ENCODE data around the gene MAT2A.
A peak's percentile ranks its signal among the peaks of the same experiment; 100 is the strongest.

Gene MAT2A

DNA sequence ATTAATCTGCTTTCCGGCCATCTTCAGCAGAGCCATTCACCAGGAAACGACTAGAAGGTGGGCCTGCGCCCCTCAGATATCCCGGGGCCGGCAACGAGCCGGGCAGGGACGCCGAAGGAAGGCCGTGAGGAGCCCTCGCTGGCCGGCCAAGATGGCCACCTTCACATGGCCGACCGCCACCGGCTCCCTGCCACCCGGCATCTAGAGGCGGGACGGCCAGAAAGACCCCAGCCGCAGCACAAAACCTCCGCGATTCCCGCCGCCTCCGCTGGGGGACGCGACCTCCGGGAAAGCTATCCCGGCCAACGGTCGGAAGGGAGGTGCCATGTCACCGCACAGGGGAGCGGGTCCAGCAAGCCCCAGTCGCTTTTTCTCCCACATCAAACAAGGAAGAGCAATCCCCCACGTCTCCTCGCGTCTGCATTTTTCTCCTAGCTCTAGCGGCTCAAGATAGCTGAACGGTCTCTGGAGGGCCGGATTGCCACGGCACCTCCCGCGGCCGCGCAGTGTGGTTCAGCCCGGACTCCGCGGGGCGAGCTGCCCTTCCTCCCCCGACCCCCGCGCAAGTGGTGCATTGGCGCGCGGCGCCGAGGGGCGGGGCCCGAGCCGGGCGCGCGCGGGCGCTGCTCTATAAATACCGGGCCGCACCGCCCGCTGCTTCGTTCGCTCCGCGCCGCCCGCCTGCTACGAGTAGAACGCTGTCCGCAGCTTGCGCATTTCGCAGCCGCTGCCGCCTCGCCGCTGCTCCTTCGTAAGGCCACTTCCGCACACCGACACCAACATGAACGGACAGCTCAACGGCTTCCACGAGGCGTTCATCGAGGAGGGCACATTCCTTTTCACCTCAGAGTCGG lies at the start of gene MAT2A:
Gene MAT2A, plus strand, starts transcription at position 662 of the 854 bp plus-strand sequence. Its CDS starts 120 bp downstream, at position 782.
- peak; percentile 93 for DNase-seq (ENCODE audit: low spot score)

- DNase-seq (ENCODE audit: low spot score) = no peak
These were observed 47.9 kb upstream of the MAT2A start for GRCh38 chr2:85490861-85491755.

DNA sequence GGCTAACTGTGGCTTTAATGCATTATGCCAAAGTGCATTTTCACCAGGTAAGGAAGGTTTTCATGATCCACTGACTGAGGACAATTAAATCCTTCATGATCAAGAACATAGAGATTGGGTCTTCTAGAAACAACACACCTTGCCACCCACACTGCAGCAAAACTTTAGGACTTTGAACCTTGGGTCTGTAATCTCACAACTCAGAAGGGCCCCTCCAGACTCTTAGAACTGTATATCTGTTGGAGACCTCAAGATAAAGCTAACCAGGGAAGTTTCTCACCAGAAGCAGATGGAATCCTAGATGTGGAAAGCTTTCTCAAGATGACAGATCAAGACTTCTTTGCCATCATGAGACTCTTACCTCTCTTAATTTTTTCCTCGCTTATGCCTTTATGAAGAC lies 42.5 kb upstream of the MAT2A start:
- no peak for DNase-seq (ENCODE audit: low spot score)

GRCh38 chr2:85497944-85498630 lies 40.9 kb upstream of the MAT2A start:
- DNase-seq (ENCODE audit: low spot score) = no peak

- DNase-seq (ENCODE audit: low spot score) = peak; percentile 45
These were observed 37.7 kb upstream of the MAT2A start for GRCh38 chr2:85501248-85501647.

DNA sequence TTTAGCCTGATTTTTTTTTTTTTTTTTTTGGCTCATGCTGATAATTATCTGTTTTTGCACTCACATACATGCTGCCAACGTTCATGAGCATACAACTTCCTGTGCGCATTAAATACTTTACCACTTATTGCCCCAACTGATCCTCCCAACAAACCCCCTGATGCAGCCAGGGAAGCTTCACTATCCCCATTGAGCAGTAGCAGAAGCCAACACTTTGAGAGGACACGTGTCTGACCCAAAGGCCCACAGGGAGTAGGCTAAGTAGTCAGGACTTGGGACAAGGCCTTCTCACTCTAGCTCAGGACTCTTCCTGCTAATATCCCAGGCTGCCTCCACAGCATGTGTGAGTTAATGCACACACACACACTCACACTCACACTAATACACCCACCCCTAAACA lies 36.2 kb upstream of the MAT2A start:
- no peak for DNase-seq (ENCODE audit: low spot score)

DNA sequence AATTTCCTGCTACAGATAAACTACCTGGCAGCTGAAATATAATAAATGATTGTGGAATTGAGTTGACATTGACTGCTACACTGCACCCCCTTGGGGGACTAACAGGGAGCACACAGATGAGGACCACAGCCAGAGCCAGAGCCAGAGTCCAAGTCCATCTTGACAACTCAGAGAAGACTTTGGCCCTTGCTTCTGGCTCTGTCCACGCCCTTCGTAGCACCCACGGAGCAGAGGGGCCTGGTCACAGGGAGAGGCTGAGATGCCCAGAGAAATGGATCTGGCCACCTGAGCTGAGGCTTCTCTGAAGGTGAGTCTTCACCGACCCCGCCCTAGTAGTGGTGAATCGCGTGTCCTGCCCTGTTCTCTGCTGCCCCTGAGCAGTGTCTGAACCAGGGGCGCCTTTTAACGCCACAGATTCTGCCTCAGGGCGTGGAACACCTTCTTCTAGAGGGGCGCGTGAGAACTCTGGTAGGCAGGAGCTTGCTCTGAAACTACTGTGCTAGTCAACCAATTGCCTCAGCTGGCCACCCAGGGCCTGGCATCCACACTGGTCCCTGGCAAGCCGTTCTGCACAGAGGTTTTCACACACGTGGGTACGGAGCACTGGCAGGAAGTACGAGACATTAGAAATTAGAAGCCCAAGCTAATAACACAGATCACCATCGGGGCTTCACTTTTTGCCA lies 35.7 kb upstream of the MAT2A start:
- no peak for DNase-seq (ENCODE audit: low spot score)

GRCh38 chr2:85503851-85504777 lies 34.9 kb upstream of the MAT2A start:
- DNase-seq (ENCODE audit: low spot score) = no peak

DNA sequence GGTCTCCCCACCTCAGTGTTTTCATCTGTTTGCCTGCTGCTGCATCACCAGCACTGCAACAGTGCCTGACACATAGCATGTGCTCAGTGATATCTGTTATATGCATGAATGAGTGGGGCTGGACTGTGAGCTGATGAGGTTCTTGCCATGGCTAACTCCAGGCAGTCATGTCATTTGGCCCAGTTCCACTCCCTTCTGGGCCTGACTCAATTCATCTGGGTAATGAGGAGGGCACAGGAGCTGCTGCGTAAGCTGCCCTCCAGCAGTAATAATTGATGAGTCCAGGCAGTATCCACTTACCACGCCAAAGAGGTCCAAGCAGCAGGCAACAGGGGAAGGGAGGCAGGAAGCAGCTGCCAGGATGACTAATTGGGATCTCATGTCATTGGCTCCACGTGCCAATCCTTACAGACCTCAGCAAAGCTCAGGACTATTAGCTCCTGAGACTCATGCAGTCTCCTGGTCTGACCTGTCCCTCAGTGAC lies 34.1 kb upstream of the MAT2A start:
- DNase-seq (ENCODE audit: low spot score) = no peak

DNA sequence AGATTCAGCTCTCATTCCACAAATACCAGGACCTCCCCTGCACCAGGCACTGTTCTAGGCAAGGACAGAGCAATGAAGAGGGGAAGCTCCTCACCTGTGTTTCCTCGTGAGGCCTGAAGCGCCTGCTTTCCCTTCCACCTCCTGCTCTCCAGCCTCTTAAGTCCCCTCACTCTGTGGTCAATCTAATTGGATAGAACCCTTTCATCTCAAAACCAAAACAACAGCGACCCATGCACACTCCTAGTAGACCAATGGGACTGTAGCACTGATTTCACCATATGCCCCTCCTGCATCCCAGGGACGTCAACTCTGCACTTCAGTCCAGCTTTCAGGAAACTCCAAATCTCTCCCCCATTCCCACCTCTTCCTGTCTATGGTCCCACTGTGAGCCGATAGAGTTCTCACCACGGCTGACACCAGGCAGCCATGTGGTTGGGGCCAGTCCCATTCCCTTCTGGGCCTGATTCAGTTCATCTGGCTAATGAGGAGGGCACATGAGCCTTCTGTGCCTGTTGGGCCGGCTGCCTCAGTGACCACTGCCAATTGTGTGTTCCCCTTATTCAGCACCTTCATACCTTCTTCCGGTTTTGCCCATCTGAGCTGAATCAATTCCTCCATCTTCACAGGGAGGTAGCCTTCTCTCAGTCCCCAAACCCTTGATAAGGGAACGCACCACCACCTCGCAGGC lies 33.3 kb upstream of the MAT2A start:
- no peak for DNase-seq (ENCODE audit: low spot score)

DNA sequence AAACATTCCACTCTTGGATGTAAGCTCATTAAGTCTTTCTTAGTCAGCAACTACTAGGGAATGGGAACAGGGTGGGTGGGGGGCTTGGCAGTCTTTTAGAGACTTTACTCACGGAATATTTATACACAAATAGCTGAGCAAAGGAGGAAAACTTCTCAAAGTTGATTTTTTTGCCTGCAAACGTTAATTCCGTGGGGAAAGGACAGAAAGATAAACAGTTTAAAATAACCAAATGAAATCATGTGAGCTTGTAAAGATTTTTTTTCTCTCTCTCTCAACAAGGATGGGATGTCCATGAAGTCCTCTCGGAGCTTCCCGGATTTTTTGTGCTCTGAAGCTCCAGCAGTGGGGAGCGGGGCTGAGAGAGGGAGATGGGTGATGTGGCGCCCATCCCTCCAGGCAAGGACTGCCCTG lies 32.2 kb upstream of the MAT2A start:
- DNase-seq (ENCODE audit: low spot score) = no peak

DNA sequence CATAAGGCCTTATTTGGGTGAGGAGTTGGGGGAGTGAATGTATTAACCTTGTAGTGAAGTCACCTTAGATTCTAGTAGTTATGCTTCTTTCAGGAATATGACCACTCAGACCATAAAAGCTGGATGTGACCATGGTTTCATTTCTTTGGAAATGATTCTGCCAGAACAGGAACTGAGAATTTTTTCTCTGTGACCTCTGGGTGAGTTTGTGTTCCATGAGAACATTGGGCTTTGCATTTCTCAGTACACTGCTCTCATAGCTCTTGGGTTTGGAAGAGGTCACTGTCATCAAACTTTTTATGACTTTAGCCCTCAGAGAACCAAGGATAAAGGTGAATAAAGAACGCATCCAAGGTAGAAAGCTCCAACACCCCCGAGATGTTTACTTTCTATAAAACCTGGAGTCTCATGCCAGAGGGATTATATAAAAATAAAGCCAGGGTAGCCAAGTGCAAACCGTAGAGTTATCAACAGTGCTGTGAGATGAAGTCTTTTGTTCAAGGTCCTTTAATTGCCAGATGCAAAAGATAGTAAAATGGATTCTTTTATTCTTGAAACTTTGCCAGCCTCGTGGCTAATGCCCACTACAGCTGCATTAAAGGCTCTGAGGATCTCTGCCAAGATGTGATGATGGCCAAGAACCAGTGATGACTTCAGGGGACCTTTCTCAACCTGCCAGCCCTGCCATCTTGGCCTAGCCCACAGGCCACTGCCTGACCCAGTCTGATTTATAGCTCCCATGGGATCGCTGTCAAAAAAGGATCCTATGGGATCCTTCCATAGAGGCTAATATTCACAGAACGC lies 27.8 kb upstream of the MAT2A start:
- DNase-seq (ENCODE audit: low spot score) = no peak

GRCh38 chr2:85514323-85514722 lies 24.6 kb upstream of the MAT2A start:
- DNase-seq (ENCODE audit: low spot score) = no peak

- DNase-seq (ENCODE audit: low spot score) = no peak
These were observed 22.1 kb upstream of the MAT2A start for GRCh38 chr2:85516653-85517389.

DNA sequence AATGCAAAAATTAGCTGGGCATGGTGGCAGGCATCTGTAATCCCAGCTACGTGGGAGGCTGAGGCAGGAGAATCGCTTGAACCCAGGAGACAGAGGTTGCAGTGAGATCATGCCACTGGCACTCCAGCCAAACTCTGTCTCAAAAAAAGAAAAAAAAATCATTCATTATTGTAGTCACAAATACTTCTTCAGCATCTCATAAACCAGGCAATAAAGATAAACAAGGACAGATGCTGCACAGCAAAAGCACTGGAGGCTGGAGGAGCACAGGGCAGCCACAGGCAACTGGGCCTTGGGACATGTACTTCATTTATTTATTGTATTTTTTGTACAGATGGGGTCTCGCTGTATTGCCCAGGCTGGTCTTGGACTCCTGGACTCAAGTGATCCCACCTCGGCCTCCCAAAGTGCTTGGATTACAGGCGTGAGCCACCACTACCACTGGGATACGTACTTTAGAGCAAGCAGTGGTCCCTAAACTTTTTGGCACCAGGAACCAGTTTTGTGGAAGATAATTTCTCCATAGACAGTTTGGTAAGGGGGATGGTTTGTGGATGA lies 16.8 kb upstream of the MAT2A start:
- no peak for DNase-seq (ENCODE audit: low spot score)

GRCh38 chr2:85523062-85523902 lies 15.7 kb upstream of the MAT2A start:
- DNase-seq (ENCODE audit: low spot score) = no peak

GRCh38 chr2:85523903-85524335 lies 15.0 kb upstream of the MAT2A start:
- DNase-seq (ENCODE audit: low spot score) = peak; percentile 56

Data from Ammon's horn (tissue), 1 donor.